ENCODE results near the gene TBL3.

- no peak for TF ChIP-seq POLR2AphosphoS5 (IDR thresholded peaks at IDR 0.05)
- TF ChIP-seq, protein P1, sequence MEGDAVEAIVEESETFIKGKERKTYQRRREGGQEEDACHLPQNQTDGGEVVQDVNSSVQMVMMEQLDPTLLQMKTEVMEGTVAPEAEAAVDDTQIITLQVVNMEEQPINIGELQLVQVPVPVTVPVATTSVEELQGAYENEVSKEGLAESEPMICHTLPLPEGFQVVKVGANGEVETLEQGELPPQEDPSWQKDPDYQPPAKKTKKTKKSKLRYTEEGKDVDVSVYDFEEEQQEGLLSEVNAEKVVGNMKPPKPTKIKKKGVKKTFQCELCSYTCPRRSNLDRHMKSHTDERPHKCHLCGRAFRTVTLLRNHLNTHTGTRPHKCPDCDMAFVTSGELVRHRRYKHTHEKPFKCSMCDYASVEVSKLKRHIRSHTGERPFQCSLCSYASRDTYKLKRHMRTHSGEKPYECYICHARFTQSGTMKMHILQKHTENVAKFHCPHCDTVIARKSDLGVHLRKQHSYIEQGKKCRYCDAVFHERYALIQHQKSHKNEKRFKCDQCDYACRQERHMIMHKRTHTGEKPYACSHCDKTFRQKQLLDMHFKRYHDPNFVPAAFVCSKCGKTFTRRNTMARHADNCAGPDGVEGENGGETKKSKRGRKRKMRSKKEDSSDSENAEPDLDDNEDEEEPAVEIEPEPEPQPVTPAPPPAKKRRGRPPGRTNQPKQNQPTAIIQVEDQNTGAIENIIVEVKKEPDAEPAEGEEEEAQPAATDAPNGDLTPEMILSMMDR (IDR thresholded peaks at IDR 0.05; ENCODE audit: poor library complexity, severe bottlenecking), result no peak
- TF ChIP-seq EZH2 (IDR thresholded peaks at IDR 0.05; ENCODE audit: borderline replicate concordance, insufficient read depth, low read length, poor library complexity, severe bottlenecking), result no peak
- no peak for TF ChIP-seq TAF1 (IDR thresholded peaks at IDR 0.05; ENCODE audit: low read depth)
- no peak for TF ChIP-seq MXI1 (conservative IDR thresholded peaks at IDR 0.05; ENCODE audit: poor library complexity, severe bottlenecking)
- no peak for TF ChIP-seq EP300 (conservative IDR thresholded peaks at IDR 0.05; ENCODE audit: poor library complexity, severe bottlenecking)
Measured at GRCh38 chr16:1979271-1980029, 7.6 kb downstream of the TBL3 start.

Data from neural cell (in vitro differentiated cells).